CD4-positive, alpha-beta T cell treated with Interleukin-17A for 4 hours (primary cell): Measurements from ENCODE around the gene ATXN1.
"Not testable (repeated sequence)": the region's sequence is repeated elsewhere in the genome, so short reads cannot be mapped to it uniquely, and the experiment has no call there.

Experiments
- DNase-seq: peaks from one replicate; pipeline ENCODE4 v3.0.0-alpha.2; 2020; ENCODE audit warnings: mixed read lengths

Gene ATXN1

GRCh38 chr6:16402581-16402900 is 358.7 kb downstream of the ATXN1 start:
- no peak for DNase-seq

- DNase-seq: no peak
Observed at GRCh38 chr6:16400248-16400760, 361.0 kb downstream of the ATXN1 start.

GRCh38 chr6:16399695-16400094 is 361.6 kb downstream of the ATXN1 start:
- DNase-seq: no peak

GRCh38 chr6:16399158-16399557 is 362.1 kb downstream of the ATXN1 start:
- DNase-seq: no peak

GRCh38 chr6:16398587-16398986 is 362.7 kb downstream of the ATXN1 start:
- DNase-seq: no peak

GRCh38 chr6:16397623-16398022 is 363.6 kb downstream of the ATXN1 start:
- DNase-seq: no peak

GRCh38 chr6:16396497-16397319 is 364.6 kb downstream of the ATXN1 start:
- no peak for DNase-seq

DNA sequence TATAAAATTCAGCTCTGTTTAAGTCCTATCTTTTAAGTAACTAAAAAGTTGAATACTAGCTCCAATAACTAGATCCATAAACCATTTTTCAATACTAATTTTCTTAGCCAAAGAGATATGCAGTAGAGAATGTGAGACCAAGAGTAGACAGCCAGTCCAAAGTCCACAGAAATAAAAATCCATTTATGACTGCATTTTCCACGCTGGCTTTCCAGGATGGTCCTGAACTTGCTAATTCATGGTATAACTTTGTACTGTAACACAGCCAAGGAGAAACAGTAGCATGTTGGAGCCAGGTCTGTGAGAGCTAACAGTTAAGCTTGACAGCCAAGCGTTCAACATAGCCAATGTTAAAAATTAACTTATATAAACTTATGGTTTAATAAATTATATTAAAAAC is 366.6 kb downstream of the ATXN1 start:
- DNase-seq: no peak

GRCh38 chr6:16393326-16393725 is 367.9 kb downstream of the ATXN1 start:
- DNase-seq: no peak

DNA sequence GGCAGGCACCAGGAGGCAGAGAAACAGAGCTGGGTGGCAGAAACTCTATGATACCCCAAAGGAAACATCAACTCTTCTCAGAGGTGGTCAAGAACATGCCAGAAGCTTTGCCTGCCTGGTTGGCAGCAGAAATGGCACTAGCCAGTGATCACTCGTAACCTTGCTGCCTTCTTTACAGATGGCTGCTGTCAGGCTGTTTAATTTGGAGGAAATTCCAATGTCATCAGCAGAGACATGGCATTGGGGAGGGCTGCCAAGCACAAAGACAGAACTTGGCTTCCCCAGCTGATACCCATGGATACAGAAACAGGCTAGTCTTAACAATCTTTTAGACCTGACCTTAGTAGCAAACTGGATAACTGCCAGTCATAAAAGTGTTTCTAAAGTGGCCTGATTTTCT is 369.2 kb downstream of the ATXN1 start:
- no peak for DNase-seq

- DNase-seq: no peak
Observed at GRCh38 chr6:16391451-16391912, 369.8 kb downstream of the ATXN1 start.

DNA sequence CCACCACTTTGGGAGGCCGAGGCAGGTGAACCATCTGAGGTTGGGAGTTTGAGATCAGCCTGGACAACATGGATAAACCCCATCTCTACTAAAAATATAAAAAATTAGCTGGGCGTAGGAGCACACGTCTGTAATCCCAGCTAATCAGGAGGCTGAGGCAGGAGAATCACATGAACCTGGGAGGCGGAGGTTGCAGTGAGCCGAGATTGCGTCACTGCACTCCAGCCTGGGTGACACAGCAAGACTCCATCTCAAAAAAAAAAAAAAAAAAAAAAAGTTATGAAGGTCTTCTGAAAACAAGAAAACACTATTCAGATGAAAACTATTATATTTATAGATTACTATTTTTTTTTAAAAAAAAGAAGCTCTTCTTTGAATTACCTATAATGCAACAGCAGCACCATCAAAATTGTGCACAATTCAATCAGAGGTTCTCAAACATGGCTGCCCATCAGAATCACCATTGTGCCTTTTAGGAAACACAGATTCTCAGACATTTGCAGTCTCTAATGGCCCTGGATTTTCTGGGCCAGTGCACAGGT is 370.3 kb downstream of the ATXN1 start:
- not testable (repeated sequence) for DNase-seq

GRCh38 chr6:16389642-16390041 is 371.6 kb downstream of the ATXN1 start:
- DNase-seq: no peak

DNA sequence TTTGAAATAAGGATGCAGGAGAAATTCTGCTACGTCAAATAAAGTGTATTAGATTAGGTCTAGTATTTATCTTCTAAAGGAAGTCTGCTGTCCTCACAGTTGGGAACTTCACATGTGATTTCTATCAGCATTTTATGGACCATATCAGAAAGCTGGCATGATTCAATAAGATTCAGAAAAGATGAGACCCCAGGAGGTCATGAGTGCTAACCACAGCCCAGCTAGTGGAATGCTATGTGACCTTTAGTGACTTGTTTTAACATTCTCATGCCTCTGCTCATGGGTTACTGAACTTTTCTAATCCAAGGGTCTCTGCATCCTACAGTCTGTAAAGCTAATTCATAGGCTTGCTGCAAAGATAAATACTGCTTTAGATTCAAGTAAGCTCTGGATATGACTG is 372.8 kb downstream of the ATXN1 start:
- DNase-seq: no peak

DNA sequence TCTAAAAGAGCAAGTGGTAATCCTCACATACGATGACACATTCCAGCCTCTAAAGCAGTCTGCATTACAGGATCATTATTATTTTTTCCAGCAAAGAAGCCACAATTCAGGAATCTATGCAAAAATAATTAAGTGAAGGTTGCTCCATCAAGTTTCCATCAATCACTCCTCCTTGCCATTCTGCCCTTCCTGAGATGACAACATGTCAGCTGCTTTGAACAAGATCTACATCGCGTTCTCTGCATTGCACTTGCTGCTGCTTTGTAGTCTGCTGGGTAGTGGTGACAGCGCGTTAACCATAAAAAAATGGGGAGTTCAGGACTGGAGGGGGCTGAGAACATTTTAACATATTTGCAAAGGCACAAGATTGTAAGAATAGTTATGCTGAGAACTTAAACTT is 375.2 kb downstream of the ATXN1 start:
- DNase-seq: no peak

- no peak for DNase-seq
Observed at GRCh38 chr6:16383607-16384206, 377.6 kb downstream of the ATXN1 start.

DNA sequence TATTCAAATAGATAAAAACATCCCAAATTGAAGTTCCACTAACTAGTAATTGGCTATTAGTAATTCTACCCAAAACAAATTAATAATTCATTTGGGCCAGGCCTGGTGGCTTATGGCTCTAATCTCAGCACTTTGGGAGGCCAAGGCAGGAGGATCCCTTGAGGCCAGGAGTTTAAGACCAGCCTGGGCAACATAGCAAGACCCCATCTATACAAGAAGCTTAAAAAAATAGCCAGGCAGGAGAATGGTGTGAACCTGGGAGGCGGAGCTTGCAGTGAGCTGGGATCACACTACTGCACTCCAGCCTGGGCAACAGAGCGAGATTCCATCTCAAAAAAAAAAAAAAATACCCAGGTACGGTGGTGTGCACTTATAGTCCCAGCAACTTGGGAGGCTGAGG is 379.3 kb downstream of the ATXN1 start:
- DNase-seq: not testable (repeated sequence)

- no peak for DNase-seq
Observed at GRCh38 chr6:16380220-16380809, 380.9 kb downstream of the ATXN1 start.

DNA sequence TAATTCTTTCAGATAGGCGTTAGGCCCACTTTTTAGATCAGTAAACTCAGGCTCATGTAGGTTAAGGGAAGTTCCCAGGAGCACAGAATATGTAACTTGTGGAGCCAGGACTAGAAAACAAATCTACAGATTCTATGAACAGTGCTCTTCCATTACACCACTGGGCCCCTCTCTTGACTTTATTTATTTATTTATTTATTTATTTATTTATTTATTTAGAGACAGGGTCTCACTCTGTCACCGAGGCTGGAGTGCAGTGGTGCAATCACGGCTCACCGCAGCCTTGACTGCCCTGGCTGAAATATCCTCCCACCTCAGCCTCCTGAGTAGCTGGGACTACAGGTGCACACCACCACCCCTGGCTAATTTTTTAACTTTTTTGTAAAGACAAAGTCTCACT is 382.9 kb downstream of the ATXN1 start:
- DNase-seq: not testable (repeated sequence)

GRCh38 chr6:16377470-16377869 is 383.8 kb downstream of the ATXN1 start:
- DNase-seq: no peak

DNA sequence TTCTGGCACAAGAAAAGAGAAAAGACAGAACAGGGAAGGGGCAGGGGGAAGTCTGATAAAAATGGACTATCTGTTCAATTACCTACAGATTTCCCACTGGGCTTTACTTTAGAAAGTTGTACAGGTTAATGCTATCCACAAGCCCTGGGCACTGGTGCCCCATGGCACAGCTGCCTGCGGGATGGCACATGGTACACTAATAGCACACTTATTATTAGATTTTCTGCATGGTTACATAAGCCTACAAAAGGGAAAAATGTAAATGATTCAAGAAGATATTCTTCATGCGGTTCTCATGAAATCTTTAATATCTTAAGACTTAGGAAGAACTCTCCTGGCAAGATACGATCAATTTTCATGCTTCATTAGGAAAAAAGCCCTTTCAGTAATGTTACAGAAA is 385.4 kb downstream of the ATXN1 start:
- DNase-seq: no peak

- no peak for DNase-seq
Observed at GRCh38 chr6:16375206-16375605, 386.1 kb downstream of the ATXN1 start.

DNA sequence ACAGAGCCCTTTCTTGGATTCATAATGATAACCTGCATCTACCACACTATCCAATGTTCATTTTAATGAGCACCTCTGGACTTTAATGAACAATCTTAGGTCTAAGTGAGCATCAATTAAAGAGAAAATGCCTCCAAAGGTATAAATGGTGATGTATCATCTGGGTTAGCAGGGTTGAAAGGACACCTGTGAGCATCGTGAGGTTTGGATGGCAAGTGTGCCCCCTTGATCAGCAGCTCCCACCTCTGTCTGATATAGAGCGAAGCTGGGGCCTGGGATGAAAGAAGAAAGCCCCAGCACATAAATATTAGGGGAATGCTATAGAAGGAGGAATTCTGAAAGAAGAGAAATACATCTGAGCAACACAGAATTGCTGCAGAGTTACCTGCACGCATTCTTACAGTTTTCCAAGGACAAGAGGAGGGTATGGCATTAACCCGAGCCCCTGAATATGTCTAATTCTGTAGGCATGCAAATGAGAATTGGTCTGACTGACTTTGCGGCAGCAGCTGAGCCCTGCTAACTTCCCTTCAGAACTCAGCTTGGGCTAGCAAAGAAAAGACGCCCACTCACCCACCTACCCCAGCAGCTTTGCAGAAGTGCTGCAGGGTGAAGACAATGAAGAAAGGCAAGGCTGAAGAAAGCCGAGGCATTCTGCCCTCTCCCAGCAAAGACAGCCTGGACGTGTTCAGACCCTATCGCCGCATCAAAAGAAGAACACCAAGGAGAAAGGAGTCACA is 386.6 kb downstream of the ATXN1 start:
- DNase-seq: no peak
